ENCODE measurements around the gene NTM.
"Not testable (repeated sequence)": the region's sequence is repeated elsewhere in the genome, so short reads cannot be mapped to it uniquely, and the experiment has no call there.

DNA sequence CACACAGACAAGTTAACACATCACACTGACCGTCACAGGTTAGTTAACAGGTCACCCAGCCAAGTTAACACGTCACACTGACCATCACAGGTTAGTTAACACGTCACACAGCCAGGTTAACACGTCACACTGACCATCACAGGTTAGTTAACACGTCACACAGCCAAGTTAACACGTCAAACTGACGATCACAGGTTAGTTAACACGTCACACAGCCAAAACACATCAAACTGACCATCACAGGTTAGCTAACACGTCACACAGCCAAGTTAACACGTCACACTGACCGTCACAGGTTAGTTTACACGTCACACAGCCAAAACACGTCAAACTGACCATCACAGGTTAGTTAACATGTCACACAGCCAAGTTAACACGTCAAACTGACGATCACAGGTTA lies 699.2 kb downstream of the NTM start:
- TF ChIP-seq POLR2AphosphoS5 (IDR thresholded peaks at IDR 0.05); POLR2A (IDR thresholded peaks at IDR 0.05); EP300 (IDR thresholded peaks at IDR 0.05; ENCODE audit: low read depth): not testable (repeated sequence)
- TF ChIP-seq, protein P1, sequence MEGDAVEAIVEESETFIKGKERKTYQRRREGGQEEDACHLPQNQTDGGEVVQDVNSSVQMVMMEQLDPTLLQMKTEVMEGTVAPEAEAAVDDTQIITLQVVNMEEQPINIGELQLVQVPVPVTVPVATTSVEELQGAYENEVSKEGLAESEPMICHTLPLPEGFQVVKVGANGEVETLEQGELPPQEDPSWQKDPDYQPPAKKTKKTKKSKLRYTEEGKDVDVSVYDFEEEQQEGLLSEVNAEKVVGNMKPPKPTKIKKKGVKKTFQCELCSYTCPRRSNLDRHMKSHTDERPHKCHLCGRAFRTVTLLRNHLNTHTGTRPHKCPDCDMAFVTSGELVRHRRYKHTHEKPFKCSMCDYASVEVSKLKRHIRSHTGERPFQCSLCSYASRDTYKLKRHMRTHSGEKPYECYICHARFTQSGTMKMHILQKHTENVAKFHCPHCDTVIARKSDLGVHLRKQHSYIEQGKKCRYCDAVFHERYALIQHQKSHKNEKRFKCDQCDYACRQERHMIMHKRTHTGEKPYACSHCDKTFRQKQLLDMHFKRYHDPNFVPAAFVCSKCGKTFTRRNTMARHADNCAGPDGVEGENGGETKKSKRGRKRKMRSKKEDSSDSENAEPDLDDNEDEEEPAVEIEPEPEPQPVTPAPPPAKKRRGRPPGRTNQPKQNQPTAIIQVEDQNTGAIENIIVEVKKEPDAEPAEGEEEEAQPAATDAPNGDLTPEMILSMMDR (IDR thresholded peaks at IDR 0.05), result not testable (repeated sequence)

Data from transverse colon (tissue), 4 donors.